Smooth muscle cell (in vitro differentiated cells): ENCODE data around the gene PFDN4. TPM values are rescaled to one million over a fixed set of nuclear protein-coding genes. Genes with fewer than 3 reads are reported as not detected.

Experiments used
- DNase-seq: peaks from one replicate; lab custom pipeline; 2025; ENCODE audit not compliant: unreplicated experiment; lab: John Stamatoyannopoulos, UW
- H2AFZ ChIP-seq: fragments of 200-600 bp; sonication (generic); 2 replicates; pipeline ENCODE4 v1.6.0; 2016; ENCODE audit warnings: antibody characterized with exemption, low read depth, mild to moderate bottlenecking
- H3F3A ChIP-seq: fragments of 200-600 bp; sonication (generic); 2 replicates; pipeline ENCODE4 v1.6.0; 2017; ENCODE audit warnings: antibody characterized with exemption, low read depth
- H3K27ac ChIP-seq: fragments of 200-600 bp; sonication (generic); 2 replicates; pipeline ENCODE4 v1.5.1; 2016; ENCODE audit warnings: low read depth, mild to moderate bottlenecking
- H3K27me3 ChIP-seq: fragments of 200-600 bp; sonication (generic); 2 replicates; pipeline ENCODE4 v1.6.1; 2016; ENCODE audit warnings: low read depth, mild to moderate bottlenecking
- H3K36me3 ChIP-seq: fragments of 200-600 bp; sonication (generic); 2 replicates; pipeline ENCODE4 v1.5.1; 2016; ENCODE audit warnings: low read depth
- H3K4me1 ChIP-seq: fragments of 200-600 bp; sonication (generic); 2 replicates; pipeline ENCODE4 v1.5.1; 2016; ENCODE audit warnings: low read depth
- H3K4me2 ChIP-seq: fragments of 200-600 bp; sonication (generic); 2 replicates; pipeline ENCODE4 v1.6.0; 2016; ENCODE audit warnings: mild to moderate bottlenecking
- H3K4me3 ChIP-seq: fragments of 200-600 bp; sonication (generic); 2 replicates; pipeline ENCODE4 v1.5.1; 2016; ENCODE audit warnings: mild to moderate bottlenecking
- H3K79me2 ChIP-seq: fragments of 200-600 bp; sonication (generic); 2 replicates; pipeline ENCODE4 v1.6.0; 2016; ENCODE audit warnings: low read depth, mild to moderate bottlenecking
- H3K9ac ChIP-seq: fragments of 200-600 bp; sonication (generic); 2 replicates; pipeline ENCODE4 v1.6.0; 2016; ENCODE audit warnings: low read depth
- H3K9me3 ChIP-seq: fragments of 200-600 bp; sonication (generic); replicated peaks from 2 replicates; pipeline ENCODE4 v1.5.1; 2016; ENCODE audit warnings: low read depth
- H4K20me1 ChIP-seq: fragments of 200-600 bp; sonication (generic); 2 replicates; pipeline ENCODE4 v1.6.0; 2016; ENCODE audit warnings: low read depth
- CTCF ChIP-seq: fragments of 200-600 bp; sonication (generic); IDR thresholded peaks from 2 replicates; pipeline ENCODE4 v1.5.1; 2017; ENCODE audit warnings: borderline replicate concordance, mild to moderate bottlenecking, antibody characterized with exemption; ENCODE audit not compliant: insufficient read depth, poor library complexity, severe bottlenecking
- WGBS: methylation state at CpG from one replicate; pipeline ENCODE4 v1.1.7; 2016; ENCODE audit warnings: low lambda C conversion rate; 5-methylcytosine and 5-hydroxymethylcytosine counted together
- polyA plus RNA-seq: library from polyadenylated mRNA; unstranded; fragments of >200 nt; fragmentation: Nextera tagmentation; extraction: Ambion mirVana; gene quantifications from 2 replicates; pipeline ENCODE4 v1.2.1, GENCODE V29; 2016
- total RNA-seq: library from RNA; depleted of rRNA; stranded (reverse); fragments of >200 nt; gene quantifications from 2 replicates; pipeline ENCODE4 v1.2.3, GENCODE V29; 2014

The PFDN4 gene
- total and polyA plus RNA-seq, 2 experiments from 2014 or later, result 47.6 to 240 TPM

- no peaks in the 10 kb centered on the region for H3F3A ChIP-seq
- H3K27me3 ChIP-seq, result no peaks in the 10 kb centered on the region
- H3K27ac ChIP-seq, result no peak overlapping the region
- DNase-seq, result no peak
- no peak overlapping the region for H3K9ac ChIP-seq
- no peak overlapping the region for H3K4me2 ChIP-seq
- no peak for TF ChIP-seq CTCF
- H3K36me3 ChIP-seq, result no peaks in the 10 kb centered on the region
- no peaks in the 10 kb centered on the region for H3K9me3 ChIP-seq
- H4K20me1 ChIP-seq, result no peaks in the 10 kb centered on the region
- H3K79me2 ChIP-seq, result no peaks in the 10 kb centered on the region
- H3K4me3 ChIP-seq, result no peak overlapping the region
- WGBS, result 63% methylated on average over 2 of the region's 2 CpGs
- no peaks in the 10 kb centered on the region for H3K4me1 ChIP-seq
- H2AFZ ChIP-seq, result no peak overlapping the region
Measured at GRCh38 chr20:54189630-54190029, 18.3 kb upstream of the PFDN4 start.

GRCh38 chr20:54190217-54190616 is 17.7 kb upstream of the PFDN4 start:
- no peak for TF ChIP-seq CTCF
- Histone ChIP-seq H4K20me1 (no peaks in the 10 kb centered on the region), H3K9me3 (no peaks in the 10 kb centered on the region), H3K36me3 (no peaks in the 10 kb centered on the region), H3K27me3 (no peaks in the 10 kb centered on the region), H3K4me1 (no peaks in the 10 kb centered on the region), H3K27ac (no peak overlapping the region), H3K4me2 (no peak overlapping the region), H3K9ac (no peak overlapping the region), H2AFZ (no peak overlapping the region), H3F3A (peaks cover 3% of the 10 kb centered on the region), H3K4me3 (no peak overlapping the region), H3K79me2 (no peaks in the 10 kb centered on the region)
- WGBS, result 97% methylated on average over 2 of the region's 2 CpGs
- DNase-seq, result no peak

GRCh38 chr20:54193817-54194216 is 14.1 kb upstream of the PFDN4 start:
- no peak for TF ChIP-seq CTCF
- no peaks in the 10 kb centered on the region for H3K36me3 ChIP-seq
- no peak overlapping the region for H3K9ac ChIP-seq
- no peaks in the 10 kb centered on the region for H3K27me3 ChIP-seq
- no peak for DNase-seq
- no peak overlapping the region for H3K27ac ChIP-seq
- no peaks in the 10 kb centered on the region for H3K4me1 ChIP-seq
- H3K4me3 ChIP-seq, result no peak overlapping the region
- 86% methylated on average over 5 of the region's 5 CpGs for WGBS
- H3F3A ChIP-seq, result peaks cover 7% of the 10 kb centered on the region
- no peak overlapping the region for H3K4me2 ChIP-seq
- H3K9me3 ChIP-seq, result no peaks in the 10 kb centered on the region
- no peak overlapping the region for H2AFZ ChIP-seq
- H4K20me1 ChIP-seq, result no peaks in the 10 kb centered on the region
- no peaks in the 10 kb centered on the region for H3K79me2 ChIP-seq

GRCh38 chr20:54194724-54195438 is 13.0 kb upstream of the PFDN4 start:
- Histone ChIP-seq H3K79me2 (no peaks in the 10 kb centered on the region), H3K36me3 (no peaks in the 10 kb centered on the region), H3K4me1 (no peaks in the 10 kb centered on the region), H3K27ac (peak overlapping the region; percentile 7), H3K9me3 (no peaks in the 10 kb centered on the region), H3K4me3 (no peak overlapping the region), H3K9ac (no peak overlapping the region), H2AFZ (no peak overlapping the region), H3K4me2 (peak overlapping the region; percentile 3), H3F3A (peaks cover 7% of the 10 kb centered on the region), H3K27me3 (no peaks in the 10 kb centered on the region), H4K20me1 (no peaks in the 10 kb centered on the region)
- DNase-seq, result no peak
- WGBS, result 41% methylated on average over 11 of the region's 11 CpGs
- peak; percentile 33 for TF ChIP-seq CTCF
